HCT116 (cell line): Measurements from ENCODE around the gene WBP2NL. TPM values are rescaled to one million over a fixed set of nuclear protein-coding genes. Genes with fewer than 3 reads are reported as not detected.

Experiments
- ATAC-seq: fragments of 200-7000 bp; cut with Tn5 transposase; 2 replicates; pipeline ENCODE4 v1.9.1; 2020; ENCODE audit warnings: mild to moderate bottlenecking, moderate library complexity
- BruUV-seq: library from RNA; stranded (reverse); fragments of 400-500 nt; replicated peaks from 2 replicates; lab custom pipeline; 2021; lab: Mats Ljungman, UMichigan
- CTCF ChIA-PET: fragments of 300-600 bp; sonication (Branson Sonifier 250); formaldehyde crosslinking; loops from one replicate; lab custom pipeline; 2021; ENCODE audit warnings: antibody characterized with exemption; lab: Charles Lee
- POLR2A ChIA-PET: fragments of 300-600, 350-600 bp; sonication (Branson Sonifier 250); formaldehyde crosslinking; loops from one replicate; lab custom pipeline; 2021; ENCODE audit warnings: antibody characterized with exemption; lab: Charles Lee
- RAD21 ChIA-PET, 2 experiments: fragments of 300-600 bp; sonication (Branson Sonifier 250); formaldehyde crosslinking; loops; one replicate each; lab custom pipeline; 2023; ENCODE audit warnings: low total read pairs in 2 of 2; ENCODE audit not compliant: uncharacterized antibody in 2 of 2, unreplicated experiment in 2 of 2, low non-redundant PET in 1 of 2; lab: Charles Lee
- DNase-seq: peaks from one replicate; pipeline ENCODE4 v3.0.0-alpha.2; 2010; ENCODE audit warnings: low read depth, low spot score
- H2AFZ ChIP-seq: fragments of 200-600 bp; shearing (Covaris generic), sonication (generic); 2 replicates; pipeline ENCODE4 v1.6.1; 2017; ENCODE audit warnings: low read depth, mixed run types, mixed read lengths, antibody characterized with exemption, low read length; ENCODE audit not compliant: poor library complexity, severe bottlenecking
- H3K27ac ChIP-seq: 2 replicates; pipeline ENCODE4 v1.5.1; 2012; ENCODE audit warnings: low read depth, low read length
- H3K27me3 ChIP-seq: fragments of 200-600 bp; sonication (generic); 2 replicates; pipeline ENCODE4 v1.6.1; 2016; ENCODE audit warnings: mixed run types, low read length, mixed read lengths; ENCODE audit not compliant: insufficient read depth
- H3K36me3 ChIP-seq, 2 experiments: fragments of 200-500 bp in 1 of 2; fragments of 200-600 bp in 1 of 2; sonication (Bioruptor generic) in 1 of 2; sonication (generic) in 1 of 2; 2 replicates each; pipeline versions ENCODE4 v1.5.1 to v1.6.1; 2014 to 2016; ENCODE audit warnings: low read length in 2 of 2, inconsistent platforms in 1 of 2, mixed read lengths in 1 of 2, mixed run types in 1 of 2; ENCODE audit not compliant: insufficient read depth in 2 of 2, control insufficient read depth in 1 of 2
- H3K4me1 ChIP-seq, 2 experiments: fragments of 200-600 bp in 1 of 2; sonication (generic) in 1 of 2; 2 replicates each; pipeline versions ENCODE4 v1.5.1 to v1.6.1; 2012 to 2017; ENCODE audit warnings: low read length in 2 of 2, inconsistent platforms in 1 of 2, mild to moderate bottlenecking in 1 of 2, mixed read lengths in 1 of 2, mixed run types in 1 of 2, moderate library complexity in 1 of 2; ENCODE audit not compliant: insufficient read depth in 2 of 2, control insufficient read depth in 1 of 2
- H3K4me2 ChIP-seq: fragments of 200-600 bp; sonication (generic); 2 replicates; pipeline ENCODE4 v1.6.1; 2017; ENCODE audit warnings: mixed run types, low read length, mixed read lengths
- H3K4me3 ChIP-seq, 2 experiments: fragments of 200-600 bp in 1 of 2; sonication (generic) in 1 of 2; replicated peaks in 1 of 2; 2 replicates each; pipeline ENCODE4 v1.5.1; 2011 to 2016; ENCODE audit warnings: low read length in 2 of 2, control low read depth in 1 of 2, low read depth in 1 of 2, mild to moderate bottlenecking in 1 of 2, mixed read lengths in 1 of 2, mixed run types in 1 of 2
- H3K79me2 ChIP-seq: fragments of 200-600 bp; sonication (generic); 2 replicates; pipeline ENCODE4 v1.6.1; 2017; ENCODE audit warnings: mild to moderate bottlenecking, mixed run types, low read length, moderate library complexity, mixed read lengths; ENCODE audit not compliant: insufficient read depth
- H3K9ac ChIP-seq: fragments of 200-600 bp; sonication (generic); 2 replicates; pipeline ENCODE4 v1.6.1; 2016; ENCODE audit warnings: low read length, mixed read lengths
- H3K9me2 ChIP-seq: fragments of 200-600 bp; sonication (generic), shearing (Covaris generic); 2 replicates; pipeline ENCODE4 v1.6.1; 2017; ENCODE audit warnings: mixed run types, mild to moderate bottlenecking, moderate library complexity; ENCODE audit not compliant: insufficient read depth
- H3K9me3 ChIP-seq, 2 experiments: fragments of 200-500 bp in 1 of 2; fragments of 200-600 bp in 1 of 2; sonication (Bioruptor generic) in 1 of 2; sonication (generic) in 1 of 2; 2 replicates each; pipeline ENCODE4 v1.6.1; 2014 to 2017; ENCODE audit warnings: low read length in 2 of 2, mixed read lengths in 2 of 2, inconsistent platforms in 1 of 2, low read depth in 1 of 2, mild to moderate bottlenecking in 1 of 2, mixed run types in 1 of 2, moderate library complexity in 1 of 2; ENCODE audit not compliant: control insufficient read depth in 1 of 2, insufficient read depth in 1 of 2
- H4K20me1 ChIP-seq: fragments of 200-600 bp; sonication (generic), shearing (Covaris generic); 2 replicates; pipeline ENCODE4 v1.6.1; 2017; ENCODE audit warnings: mixed run types, mild to moderate bottlenecking, moderate library complexity; ENCODE audit not compliant: insufficient read depth
- CTCF ChIP-seq, 3 experiments: fragments of 200-600 bp in 1 of 3; sonication (generic) in 1 of 3; IDR thresholded peaks in 2 of 3; conservative IDR thresholded peaks in 1 of 3; 2 replicates each; pipeline ENCODE4 v1.5.1; 2012 to 2017; ENCODE audit warnings: low read depth in 2 of 3, low read length in 2 of 3, antibody characterized with exemption in 1 of 3, borderline replicate concordance in 1 of 3, control low read depth in 1 of 3, mild to moderate bottlenecking in 1 of 3, mixed read lengths in 1 of 3, mixed run types in 1 of 3, moderate library complexity in 1 of 3; ENCODE audit not compliant: insufficient read depth in 1 of 3
- ELF1 ChIP-seq: IDR thresholded peaks from 2 replicates; pipeline ENCODE4 v1.6.1; 2012; ENCODE audit warnings: low read depth, borderline replicate concordance
- FOSL1 ChIP-seq: IDR thresholded peaks from 2 replicates; pipeline ENCODE4 v1.6.1; 2012; ENCODE audit warnings: low read depth
- JUND ChIP-seq: IDR thresholded peaks from 2 replicates; pipeline ENCODE4 v1.6.1; 2012
- MAX ChIP-seq: IDR thresholded peaks from 2 replicates; pipeline ENCODE4 v1.6.1; 2012
- POLR2A ChIP-seq: IDR thresholded peaks from 2 replicates; pipeline ENCODE4 v1.7.0; 2011; ENCODE audit warnings: borderline replicate concordance; ENCODE audit not compliant: insufficient read depth, insufficient read length; ENCODE audit errors: extremely low read depth
- RAD21 ChIP-seq: IDR thresholded peaks from 2 replicates; pipeline ENCODE4 v1.6.1; 2012; ENCODE audit warnings: low read depth, mild to moderate bottlenecking
- REST ChIP-seq: IDR thresholded peaks from 2 replicates; pipeline ENCODE4 v1.6.1; 2012; ENCODE audit warnings: low read depth
- SIN3A ChIP-seq: IDR thresholded peaks from 2 replicates; pipeline ENCODE4 v1.6.1; 2012; ENCODE audit warnings: low read depth
- SRF ChIP-seq: IDR thresholded peaks from 2 replicates; pipeline ENCODE4 v1.6.1; 2012; ENCODE audit warnings: low read depth
- TCF7L2 ChIP-seq: IDR thresholded peaks from 2 replicates; pipeline ENCODE4 v1.7.0; 2011; ENCODE audit warnings: borderline replicate concordance, inconsistent platforms; ENCODE audit not compliant: insufficient read depth, insufficient read length; ENCODE audit errors: extremely low read depth
- YY1 ChIP-seq: IDR thresholded peaks from 2 replicates; pipeline ENCODE4 v1.6.1; 2011; ENCODE audit warnings: low read length, low read depth, moderate library complexity, mild to moderate bottlenecking; ENCODE audit not compliant: insufficient replicate concordance; ENCODE audit errors: extremely low read depth
- ZFX ChIP-seq: fragments of 450-650 bp; IDR thresholded peaks from 2 replicates; pipeline ENCODE4 v1.6.1; 2017
- intact Hi-C: fragments of 100-400 bp; cut with micrococcal nuclease; formaldehyde crosslinking; loops from 2 replicates; pipeline ENCODE4 v1.10.0; 2022
- total RNA-seq: library from RNA; stranded (reverse); gene quantifications from one replicate; pipeline ENCODE4 v1.2.1, GENCODE V29; 2021; ENCODE audit not compliant: unreplicated experiment
- TF ChIP-seq, protein P1 (sequence below): IDR thresholded peaks from 2 replicates; pipeline ENCODE4 v1.6.1; 2012
- TF ChIP-seq, protein P2 (sequence below): IDR thresholded peaks from 2 replicates; pipeline ENCODE4 v1.6.1; 2011; ENCODE audit warnings: mild to moderate bottlenecking, low read length, moderate library complexity; ENCODE audit not compliant: insufficient replicate concordance; ENCODE audit errors: extremely low read depth

The WBP2NL gene
- total RNA-seq, 1 experiment from 2014 or later: not detected

DNA sequence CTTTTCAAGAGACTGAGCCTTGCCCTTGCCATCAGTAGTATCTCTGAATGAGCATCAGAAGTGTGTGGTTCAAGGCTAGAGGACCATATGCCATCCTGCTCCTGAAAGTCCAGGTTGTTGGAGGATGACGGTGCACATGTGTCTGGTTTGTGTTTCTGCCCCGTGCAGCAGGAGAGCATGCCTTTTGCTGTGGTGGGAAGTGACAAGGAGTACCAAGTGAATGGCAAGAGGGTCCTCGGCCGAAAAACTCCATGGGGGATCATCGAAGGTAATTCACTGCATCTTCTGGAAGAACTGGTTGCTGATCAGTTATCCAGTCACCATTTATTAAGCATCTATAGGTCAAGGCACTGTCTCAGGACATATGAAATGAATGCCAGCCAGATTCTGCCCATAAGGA, 6.1 kb upstream of the WBP2NL start:
- intact Hi-C loops: no loop called here
- TF ChIP-seq YY1 (no peak), ZFX (no peak), FOSL1 (no peak), JUND (no peak), POLR2A (no peak), ELF1 (no peak), RAD21 (no peak), TCF7L2 (no peak), MAX (no peak), SRF (no peak), REST (no peak), CTCF (IDR thresholded peaks at IDR 0.05 in 2 of 3, conservative IDR thresholded peaks at IDR 0.05 in 1 of 3; ENCODE audit: borderline replicate concordance in 1 of 3, insufficient read depth in 1 of 3, low read depth in 2 of 3, low read length in 2 of 3) (no peak), SIN3A (no peak)
- TF ChIP-seq, protein P1, sequence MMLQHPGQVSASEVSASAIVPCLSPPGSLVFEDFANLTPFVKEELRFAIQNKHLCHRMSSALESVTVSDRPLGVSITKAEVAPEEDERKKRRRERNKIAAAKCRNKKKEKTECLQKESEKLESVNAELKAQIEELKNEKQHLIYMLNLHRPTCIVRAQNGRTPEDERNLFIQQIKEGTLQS: no peak
- TF ChIP-seq, protein P2, sequence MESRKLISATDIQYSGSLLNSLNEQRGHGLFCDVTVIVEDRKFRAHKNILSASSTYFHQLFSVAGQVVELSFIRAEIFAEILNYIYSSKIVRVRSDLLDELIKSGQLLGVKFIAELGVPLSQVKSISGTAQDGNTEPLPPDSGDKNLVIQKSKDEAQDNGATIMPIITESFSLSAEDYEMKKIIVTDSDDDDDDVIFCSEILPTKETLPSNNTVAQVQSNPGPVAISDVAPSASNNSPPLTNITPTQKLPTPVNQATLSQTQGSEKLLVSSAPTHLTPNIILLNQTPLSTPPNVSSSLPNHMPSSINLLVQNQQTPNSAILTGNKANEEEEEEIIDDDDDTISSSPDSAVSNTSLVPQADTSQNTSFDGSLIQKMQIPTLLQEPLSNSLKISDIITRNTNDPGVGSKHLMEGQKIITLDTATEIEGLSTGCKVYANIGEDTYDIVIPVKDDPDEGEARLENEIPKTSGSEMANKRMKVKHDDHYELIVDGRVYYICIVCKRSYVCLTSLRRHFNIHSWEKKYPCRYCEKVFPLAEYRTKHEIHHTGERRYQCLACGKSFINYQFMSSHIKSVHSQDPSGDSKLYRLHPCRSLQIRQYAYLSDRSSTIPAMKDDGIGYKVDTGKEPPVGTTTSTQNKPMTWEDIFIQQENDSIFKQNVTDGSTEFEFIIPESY: no peak
- no peak overlapping the region for H3K27ac ChIP-seq
- CTCF ChIA-PET: no interaction called here
- POLR2A ChIA-PET: no interaction called here
- H3K4me3 ChIP-seq: no peak overlapping the region
- no peaks in the 10 kb centered on the region for H3K9me3 ChIP-seq
- ATAC-seq: no peak
- H3K4me2 ChIP-seq: no peak overlapping the region
- H3K9me2 ChIP-seq: no peaks in the 10 kb centered on the region
- no TSS peak for BruUV-seq
- no peaks in the 10 kb centered on the region for H3K79me2 ChIP-seq
- DNase-seq: no peak
- H3K4me1 ChIP-seq: no peaks in the 10 kb centered on the region
- no peaks in the 10 kb centered on the region for H3K27me3 ChIP-seq
- no peaks in the 10 kb centered on the region; a peak in 1 of 4 replicates for H3K36me3 ChIP-seq
- H2AFZ ChIP-seq: no peak overlapping the region
- no peak overlapping the region for H3K9ac ChIP-seq
- RAD21 ChIA-PET: no interaction called here
- H4K20me1 ChIP-seq: no peaks in the 10 kb centered on the region
